Chondrocyte (in vitro differentiated cells): Measurements from ENCODE around the gene BICC1. TPM values are rescaled to one million over a fixed set of nuclear protein-coding genes. Genes with fewer than 3 reads are reported as not detected.
"Not testable (repeated sequence)": the region's sequence is repeated elsewhere in the genome, so short reads cannot be mapped to it uniquely, and the experiment has no call there.

ENCODE experiments used
- DNase-seq: peaks from one replicate; pipeline ENCODE4 v3.0.0; 2021; ENCODE audit warnings: mixed read lengths, low spot score
- H3K27ac Mint-ChIP-seq: one replicate; pipeline ENCODE4 v1.8.0; 2021; ENCODE audit warnings: mild to moderate bottlenecking, moderate library complexity, mixed read lengths; ENCODE audit not compliant: unreplicated experiment
- H3K27me3 Mint-ChIP-seq: 2 replicates; pipeline ENCODE4 v1.8.0; 2021; ENCODE audit warnings: low read depth, mixed read lengths
- H3K36me3 Mint-ChIP-seq: 2 replicates; pipeline ENCODE4 v1.8.0; 2021; ENCODE audit warnings: low read depth, mixed read lengths
- H3K4me1 Mint-ChIP-seq: 2 replicates; pipeline ENCODE4 v1.8.0; 2021; ENCODE audit warnings: low read depth, mild to moderate bottlenecking, mixed read lengths
- H3K4me3 Mint-ChIP-seq: one replicate; pipeline ENCODE4 v1.8.0; 2021; ENCODE audit warnings: mild to moderate bottlenecking, moderate library complexity, mixed read lengths; ENCODE audit not compliant: unreplicated experiment
- H3K9me3 Mint-ChIP-seq: 2 replicates; pipeline ENCODE4 v1.8.0; 2021; ENCODE audit warnings: low read depth, mixed read lengths
- CTCF ChIP-seq: fragments of 200-600 bp; sonication (generic); IDR thresholded peaks from 2 replicates; pipeline ENCODE4 v1.5.0; 2021; ENCODE audit warnings: antibody characterized with exemption, mild to moderate bottlenecking, moderate library complexity
- total RNA-seq: library from RNA; stranded (reverse); gene quantifications from 3 replicates; pipeline ENCODE4 v1.2.1, GENCODE V29; 2021

Gene BICC1
- total RNA-seq, 1 donor from 2014 or later = 32.4 TPM

- Mint-ChIP-seq H3K27ac (peak overlapping the region; percentile 99), H3K4me1 (peaks cover 60% of the 10 kb centered on the region), H3K36me3 (peaks cover 8% of the 10 kb centered on the region), H3K27me3 (no peaks in the 10 kb centered on the region), H3K9me3 (peaks cover 13% of the 10 kb centered on the region), H3K4me3 (peak overlapping the region; percentile 47)
- DNase-seq = no peak
- no peak for TF ChIP-seq CTCF
These were observed 344.0 kb downstream of the BICC1 start for GRCh38 chr10:58856508-58857240.

- Mint-ChIP-seq H3K9me3 (peaks cover 13% of the 10 kb centered on the region), H3K27me3 (no peaks in the 10 kb centered on the region), H3K4me1 (peaks cover 63% of the 10 kb centered on the region), H3K27ac (peak overlapping the region; percentile 99), H3K36me3 (peaks cover 8% of the 10 kb centered on the region), H3K4me3 (peak overlapping the region; percentile 47)
- no peak for TF ChIP-seq CTCF
- no peak for DNase-seq
These were observed 344.7 kb downstream of the BICC1 start for GRCh38 chr10:58857251-58857805.

- peaks cover 62% of the 10 kb centered on the region for H3K4me1 Mint-ChIP-seq
- peaks cover 13% of the 10 kb centered on the region for H3K9me3 Mint-ChIP-seq
- DNase-seq, H3K36me3 Mint-ChIP-seq, H3K27me3 Mint-ChIP-seq, H3K4me3 Mint-ChIP-seq: not testable (repeated sequence)
- peak overlapping the region; percentile 14 for H3K27ac Mint-ChIP-seq
These were observed 345.5 kb downstream of the BICC1 start for GRCh38 chr10:58858123-58858522.

GRCh38 chr10:58859526-58859925 is 346.9 kb downstream of the BICC1 start:
- Mint-ChIP-seq H3K4me3 (no peak overlapping the region), H3K27ac (no peak overlapping the region), H3K4me1 (peaks cover 52% of the 10 kb centered on the region), H3K27me3 (no peaks in the 10 kb centered on the region), H3K9me3 (peaks cover 13% of the 10 kb centered on the region), H3K36me3 (peaks cover 8% of the 10 kb centered on the region)
- no peak for DNase-seq
- no peak for TF ChIP-seq CTCF

- DNase-seq = no peak
- no peaks in the 10 kb centered on the region for H3K4me1 Mint-ChIP-seq
- peaks cover 5% of the 10 kb centered on the region for H3K9me3 Mint-ChIP-seq
- TF ChIP-seq CTCF = no peak
- H3K27me3 Mint-ChIP-seq = no peaks in the 10 kb centered on the region
- no peak overlapping the region for H3K4me3 Mint-ChIP-seq
- no peak overlapping the region for H3K27ac Mint-ChIP-seq
- peaks cover 2% of the 10 kb centered on the region for H3K36me3 Mint-ChIP-seq
These were observed 355.0 kb downstream of the BICC1 start for GRCh38 chr10:58867683-58868082.
